Spleen (tissue), 11 donors: ENCODE results near the gene SBNO1. TPM values are rescaled to one million over a fixed set of nuclear protein-coding genes. Genes with fewer than 3 reads are reported as not detected.
A peak's percentile ranks its signal among the peaks of the same experiment; 100 is the strongest.

ENCODE experiments used
- DNase-seq: peaks from one replicate; pipeline ENCODE4 v3.0.0-alpha.2; 2020
- H3K27ac ChIP-seq, 8 donors: fragments of 200-600 bp; sonication (generic) in 7 of 8; 1 replicate in 4 of 8; 2 replicates in 4 of 8; pipeline versions ENCODE4 v1.5.0 to v1.8.0; 2016 to 2021; ENCODE audit warnings: inconsistent platforms in 4 of 8, mild to moderate bottlenecking in 4 of 8, moderate library complexity in 1 of 8
- H3K27me3 ChIP-seq, 7 donors: fragments of 200-600 bp; sonication (generic) in 6 of 7; replicated peaks in 1 of 7; 1 replicate in 4 of 7; 2 replicates in 3 of 7; pipeline versions ENCODE4 v1.5.0 to v1.8.0; 2016 to 2021; ENCODE audit warnings: inconsistent platforms in 3 of 7, mild to moderate bottlenecking in 1 of 7
- H3K36me3 ChIP-seq, 6 donors: fragments of 200-600 bp; sonication (generic) in 5 of 6; 1 replicate in 4 of 6; 2 replicates in 2 of 6; pipeline versions ENCODE4 v1.5.0 to v1.8.0; 2016 to 2021; ENCODE audit warnings: inconsistent platforms in 2 of 6
- H3K4me1 ChIP-seq, 6 donors: fragments of 200-600 bp; sonication (generic) in 5 of 6; 1 replicate in 3 of 6; 2 replicates in 3 of 6; pipeline versions ENCODE4 v1.5.0 to v1.8.0; 2016 to 2021; ENCODE audit warnings: inconsistent platforms in 3 of 6
- H3K4me3 ChIP-seq, 8 donors: fragments of 200-600 bp; sonication (generic) in 7 of 8; 1 replicate in 4 of 8; 2 replicates in 4 of 8; pipeline versions ENCODE4 v1.5.0 to v1.8.0; 2016 to 2021; ENCODE audit warnings: inconsistent platforms in 4 of 8, mild to moderate bottlenecking in 4 of 8, moderate library complexity in 2 of 8
- H3K9me3 ChIP-seq, 8 donors: fragments of 200-600 bp; sonication (generic) in 7 of 8; 1 replicate in 4 of 8; 2 replicates in 4 of 8; pipeline versions ENCODE4 v1.5.0 to v1.8.0; 2016 to 2021; ENCODE audit warnings: inconsistent platforms in 4 of 8
- POLR2A ChIP-seq, 3 donors: fragments of 450-650 bp; IDR thresholded peaks; one replicate each; pipeline ENCODE4 v1.5.1; 2017; ENCODE audit warnings: antibody characterized with exemption in 3 of 3, mild to moderate bottlenecking in 1 of 3
- POLR2AphosphoS5 ChIP-seq, 3 donors: sonication (generic); formaldehyde crosslinking; IDR thresholded peaks; one replicate each; pipeline ENCODE4 v1.5.1; 2017; ENCODE audit warnings: antibody characterized with exemption in 3 of 3
- WGBS, 5 donors: extraction: QIAGEN DNeasy Blood & Tissue Kit in 3 of 5; methylation state at CpG; one replicate each; pipeline versions ENCODE4 v1.1.5 to v1.1.7; 2013 to 2018; 5-methylcytosine and 5-hydroxymethylcytosine counted together
- intact Hi-C: fragments of 100-400 bp; cut with DNase I; formaldehyde crosslinking; loops from one replicate; pipeline ENCODE4 v1.15.0; 2023; ENCODE audit warnings: low total_unique reads
- polyA plus RNA-seq, 3 donors: library from polyadenylated mRNA; stranded (reverse); fragments of 200-250 nt; gene quantifications; one replicate each; pipeline ENCODE4 v1.2.1, GENCODE V29; 2013
- total RNA-seq, 7 donors: library from RNA; depleted of rRNA in 3 of 7; stranded (reverse); fragments of >200 nt in 3 of 7; fragmentation: NEBNext Ultra II Directional in 4 of 7; extraction: Animal tissue kit (Norgen Biotek cat#: 25700) in 4 of 7; gene quantifications; one replicate each; pipeline versions ENCODE4 v1.1.0 to v1.2.1, GENCODE V29; 2016 to 2021
- TF ChIP-seq, protein P1 (sequence below), 11 experiments: fragments of 200-600 bp in 7 of 11; fragments of 450-650 bp in 4 of 11; sonication (generic) in 4 of 11; IDR thresholded peaks in 8 of 11; conservative IDR thresholded peaks in 3 of 11; 1 replicate in 7 of 11; 2 replicates in 4 of 11; pipeline versions ENCODE4 v1.4.0 to v1.8.0; 2016 to 2021; ENCODE audit warnings: antibody characterized with exemption in 11 of 11, inconsistent platforms in 4 of 11, mild to moderate bottlenecking in 1 of 11
- donor health status: healthy with polysubstance abuse.
- donor health status: DM: no; HTN: no; CAD: no; lungs with moderate emphysema.
- donor health status: DM: no; HTN: no; CAD: no.
- donor health status: Bipolar disorder and iron deficiency.
- donor health status: healthy.
- donor health status: DM: no; HTN: no; CAD: no.
- donor health status: DM: yes; HTN: yes; CAD: no.

Gene SBNO1
- total and polyA plus RNA-seq, 10 donors = 4.1 to 35.0 (median 28.9) TPM

GRCh38 chr12:123269395-123269892, 95.2 kb downstream of the SBNO1 start:
- no peaks in the 10 kb centered on the region for H3K9me3 ChIP-seq

DNA sequence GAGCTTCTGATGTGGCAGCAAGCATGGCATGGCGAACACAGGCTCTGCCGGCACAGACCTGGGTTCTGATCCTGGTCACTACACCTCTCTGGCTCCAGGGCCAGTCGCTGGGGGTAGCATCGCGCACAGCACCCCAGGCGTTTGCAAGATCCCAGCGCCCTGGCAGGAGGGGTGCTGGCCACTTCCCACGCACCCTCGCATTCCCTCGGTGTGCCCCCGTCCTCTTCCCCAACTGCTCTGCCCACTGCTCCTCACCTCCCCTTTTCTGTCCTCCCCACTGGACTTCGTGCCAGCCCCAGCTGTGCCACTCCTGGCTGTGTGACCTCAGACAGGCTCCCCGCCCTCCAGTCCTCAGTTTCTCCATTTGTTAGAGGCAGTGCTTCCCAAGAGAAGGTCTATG, 95.8 kb downstream of the SBNO1 start:
- TF ChIP-seq POLR2A (IDR thresholded peaks at IDR 0.05) (no peak), POLR2AphosphoS5 (IDR thresholded peaks at IDR 0.05) (no peak)
- TF ChIP-seq, protein P1, sequence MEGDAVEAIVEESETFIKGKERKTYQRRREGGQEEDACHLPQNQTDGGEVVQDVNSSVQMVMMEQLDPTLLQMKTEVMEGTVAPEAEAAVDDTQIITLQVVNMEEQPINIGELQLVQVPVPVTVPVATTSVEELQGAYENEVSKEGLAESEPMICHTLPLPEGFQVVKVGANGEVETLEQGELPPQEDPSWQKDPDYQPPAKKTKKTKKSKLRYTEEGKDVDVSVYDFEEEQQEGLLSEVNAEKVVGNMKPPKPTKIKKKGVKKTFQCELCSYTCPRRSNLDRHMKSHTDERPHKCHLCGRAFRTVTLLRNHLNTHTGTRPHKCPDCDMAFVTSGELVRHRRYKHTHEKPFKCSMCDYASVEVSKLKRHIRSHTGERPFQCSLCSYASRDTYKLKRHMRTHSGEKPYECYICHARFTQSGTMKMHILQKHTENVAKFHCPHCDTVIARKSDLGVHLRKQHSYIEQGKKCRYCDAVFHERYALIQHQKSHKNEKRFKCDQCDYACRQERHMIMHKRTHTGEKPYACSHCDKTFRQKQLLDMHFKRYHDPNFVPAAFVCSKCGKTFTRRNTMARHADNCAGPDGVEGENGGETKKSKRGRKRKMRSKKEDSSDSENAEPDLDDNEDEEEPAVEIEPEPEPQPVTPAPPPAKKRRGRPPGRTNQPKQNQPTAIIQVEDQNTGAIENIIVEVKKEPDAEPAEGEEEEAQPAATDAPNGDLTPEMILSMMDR (IDR thresholded peaks at IDR 0.05 in 8 of 11, conservative IDR thresholded peaks at IDR 0.05 in 3 of 11) = no peak
- DNase-seq = peak; percentile 76
- Histone ChIP-seq H3K27ac (peak overlapping the region; percentile 30 to 86 (median 70)), H3K36me3 (peaks cover 0 to 34% (median 2%) of the 10 kb centered on the region in 6 donors), H3K9me3 (no peaks in the 10 kb centered on the region), H3K4me3 (peak overlapping the region in 6 of 8 donors; percentile 55 to 85 (median 64)), H3K4me1 (peaks cover 31 to 48% (median 44%) of the 10 kb centered on the region in 6 donors), H3K27me3 (peaks cover 0 to 3% (median 0%) of the 10 kb centered on the region in 7 donors)
- WGBS, 5 donors = 34 to 61% (median 53%) methylated on average over 11 to 13 of the region's 13 CpGs
- intact Hi-C loops = no loop called here

More at GRCh38 chr12:123269395-123269892, 95.2 kb downstream of the SBNO1 start:
- Histone ChIP-seq H3K27ac (peak overlapping the region; percentile 30 to 86 (median 70)), H3K27me3 (peaks cover 0 to 3% (median 0%) of the 10 kb centered on the region in 7 donors), H3K36me3 (peaks cover 0 to 28% (median 2%) of the 10 kb centered on the region in 6 donors), H3K4me3 (peak overlapping the region; percentile 48 to 85 (median 63)), H3K4me1 (peaks cover 31 to 48% (median 44%) of the 10 kb centered on the region in 6 donors)
- 3 to 24% (median 8%) methylated on average over 15 to 32 of the region's 32 CpGs for WGBS, 5 donors
- peak; percentile 87 for DNase-seq
- intact Hi-C loops = no loop called here
- TF ChIP-seq POLR2AphosphoS5 (IDR thresholded peaks at IDR 0.05) (peak; percentile 37 to 72 (median 54)), POLR2A (IDR thresholded peaks at IDR 0.05) (no peak)
- TF ChIP-seq, protein P1 (IDR thresholded peaks at IDR 0.05 in 8 of 11, conservative IDR thresholded peaks at IDR 0.05 in 3 of 11) = peak in 2 of 11 experiments; percentile 28 to 41

DNA sequence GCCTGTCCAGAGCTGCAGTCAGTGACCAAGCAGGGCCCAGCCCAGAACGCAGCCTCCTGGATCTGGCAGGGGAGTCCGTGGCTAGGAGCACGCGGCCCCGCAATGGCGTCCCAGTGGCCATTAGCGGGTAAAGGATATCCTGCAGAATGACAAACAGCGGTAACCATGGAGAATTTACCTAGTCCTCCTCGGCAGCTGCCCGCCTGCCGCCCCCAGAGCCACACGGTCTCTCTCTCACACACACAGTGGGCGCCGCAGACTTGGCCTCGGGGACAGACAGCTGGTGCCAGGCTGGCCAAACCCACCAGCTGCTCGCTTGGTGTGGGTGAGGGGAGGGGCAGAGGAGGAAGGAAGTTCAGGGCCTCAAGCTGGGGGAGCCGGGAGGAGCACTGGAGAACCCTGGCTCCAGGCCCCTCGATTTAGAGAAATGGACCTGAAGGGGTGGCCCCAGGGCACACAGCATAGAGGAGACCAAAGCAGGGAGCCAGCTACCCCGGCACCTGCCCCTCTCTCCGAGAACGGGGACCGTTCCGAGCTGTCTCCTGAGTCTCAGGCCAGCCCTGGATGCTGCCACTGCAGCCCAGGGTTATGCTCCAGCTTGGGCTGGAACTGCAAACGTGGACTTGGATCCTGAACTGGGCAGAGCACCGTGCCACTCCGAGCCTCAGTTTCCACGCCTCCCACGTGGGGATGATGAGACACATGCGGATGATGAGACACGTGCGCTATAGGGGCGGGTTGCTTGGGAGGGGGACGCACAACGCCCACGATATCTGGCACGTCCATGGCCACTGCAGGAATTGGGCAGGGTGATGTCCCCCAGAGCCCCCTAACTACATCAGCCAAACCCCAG, 96.4 kb downstream of the SBNO1 start:
- Histone ChIP-seq H3K4me1 (peaks cover 31 to 48% (median 44%) of the 10 kb centered on the region in 6 donors), H3K27me3 (peaks cover 0 to 3% (median 0%) of the 10 kb centered on the region in 7 donors), H3K36me3 (peaks cover 0 to 40% (median 2%) of the 10 kb centered on the region in 6 donors), H3K4me3 (peak overlapping the region in 6 of 8 donors; percentile 4 to 85 (median 64)), H3K9me3 (no peaks in the 10 kb centered on the region), H3K27ac (peak overlapping the region in 7 of 8 donors; percentile 42 to 86 (median 71))
- intact Hi-C loops = no loop called here
- TF ChIP-seq, protein P1 (IDR thresholded peaks at IDR 0.05 in 8 of 11, conservative IDR thresholded peaks at IDR 0.05 in 3 of 11) = no peak
- TF ChIP-seq POLR2A (IDR thresholded peaks at IDR 0.05) (no peak), POLR2AphosphoS5 (IDR thresholded peaks at IDR 0.05) (peak; percentile 46 to 73 (median 70))
- peak; percentile 83 for DNase-seq
- 21 to 34% (median 24%) methylated on average over 22 to 36 of the region's 36 CpGs for WGBS, 5 donors
